Breast epithelium (tissue), 4 donors: ENCODE results near the gene PKIG. TPM values are rescaled to one million over a fixed set of nuclear protein-coding genes. Genes with fewer than 3 reads are reported as not detected.

Source experiments
- DNase-seq, 2 donors: peaks; one replicate each; pipeline ENCODE4 v3.0.0-alpha.2; 2019; ENCODE audit warnings: low spot score in 2 of 2
- H3K27ac ChIP-seq, 2 donors: fragments of 200-600 bp; sonication (generic) in 1 of 2; one replicate each; pipeline ENCODE4 v1.5.1; 2016 to 2019; ENCODE audit warnings: mild to moderate bottlenecking in 1 of 2
- H3K27me3 ChIP-seq, 2 donors: fragments of 200-600 bp; sonication (generic) in 1 of 2; one replicate each; pipeline versions ENCODE4 v1.5.1 to v1.6.0; 2017 to 2019; ENCODE audit warnings: control low read depth in 1 of 2, mild to moderate bottlenecking in 1 of 2
- H3K36me3 ChIP-seq: fragments of 200-600 bp; one replicate; pipeline ENCODE4 v1.5.1; 2019
- H3K4me1 ChIP-seq, 2 donors: fragments of 200-600 bp; sonication (generic); one replicate each; pipeline ENCODE4 v1.5.1; 2016 to 2019; ENCODE audit warnings: control low read depth in 1 of 2
- H3K4me3 ChIP-seq, 3 donors: fragments of 200-600 bp; sonication (generic); 1 replicate in 2 of 3; 2 replicates in 1 of 3; pipeline ENCODE4 v1.5.1; 2016 to 2019; ENCODE audit warnings: mild to moderate bottlenecking in 3 of 3, moderate library complexity in 2 of 3
- H3K9me3 ChIP-seq, 2 donors: fragments of 200-600 bp; sonication (generic) in 1 of 2; one replicate each; pipeline ENCODE4 v1.5.1; 2016 to 2019; ENCODE audit warnings: control low read depth in 1 of 2
- CTCF ChIP-seq, 3 donors: fragments of 450-650 bp; IDR thresholded peaks; one replicate each; pipeline ENCODE4 v1.5.1; 2016 to 2017; ENCODE audit warnings: antibody characterized with exemption in 3 of 3, mild to moderate bottlenecking in 3 of 3, moderate library complexity in 3 of 3
- POLR2A ChIP-seq: fragments of 450-650 bp; IDR thresholded peaks from one replicate; pipeline ENCODE4 v1.6.1; 2016; ENCODE audit warnings: antibody characterized with exemption, mild to moderate bottlenecking, moderate library complexity
- POLR2AphosphoS5 ChIP-seq, 3 donors: sonication (generic); formaldehyde crosslinking; IDR thresholded peaks; one replicate each; pipeline ENCODE4 v1.6.1; 2017; ENCODE audit warnings: antibody characterized with exemption in 3 of 3
- intact Hi-C: fragments of 100-400 bp; cut with DNase I; formaldehyde crosslinking; loops from one replicate; pipeline ENCODE4 v1.15.1; 2023; ENCODE audit warnings: low total_unique reads
- total RNA-seq, 3 donors: library from RNA; depleted of rRNA; stranded (reverse); fragments of >200 nt; gene quantifications; one replicate each; pipeline ENCODE4 v1.1.0, GENCODE V29; 2016

Gene PKIG
- total RNA-seq, 3 donors from 2014 or later, result 59.9 to 102 (median 99.1) TPM

GRCh38 chr20:44656448-44656847 lies 74.1 kb downstream of the PKIG start:
- Histone ChIP-seq H3K4me1 (no peaks in the 10 kb centered on the region), H3K27ac (no peak overlapping the region), H3K4me3 (no peak overlapping the region), H3K36me3 (no peaks in the 10 kb centered on the region), H3K9me3 (no peaks in the 10 kb centered on the region), H3K27me3 (no peaks in the 10 kb centered on the region)
- intact Hi-C loops, result no loop called here
- TF ChIP-seq POLR2A, result no peak
- no peak for TF ChIP-seq CTCF (IDR thresholded peaks at IDR 0.05)
- TF ChIP-seq POLR2AphosphoS5 (IDR thresholded peaks at IDR 0.05), result no peak
- no peak for DNase-seq

DNA sequence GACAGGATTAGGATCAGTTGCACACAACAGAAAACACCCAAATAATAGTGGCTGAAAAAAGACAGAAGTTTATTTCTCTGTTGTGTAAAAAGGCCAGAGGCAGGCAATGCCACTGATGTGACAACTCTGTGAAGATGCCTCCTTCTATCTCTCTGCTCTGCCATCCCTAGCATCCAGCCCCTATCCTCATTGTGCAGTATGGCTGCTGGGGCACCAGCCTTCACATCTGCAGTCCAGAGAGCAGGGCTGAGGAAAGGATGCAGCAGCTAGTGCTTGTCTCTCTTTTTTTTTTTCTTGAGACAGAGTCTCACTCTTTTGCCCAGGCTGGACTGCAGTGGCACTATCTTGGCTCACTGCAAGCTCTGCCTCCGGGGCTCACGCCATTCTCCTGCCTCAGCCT lies 75.5 kb downstream of the PKIG start:
- Histone ChIP-seq H3K4me3 (no peak overlapping the region), H3K27me3 (no peaks in the 10 kb centered on the region), H3K9me3 (no peaks in the 10 kb centered on the region), H3K4me1 (no peaks in the 10 kb centered on the region), H3K36me3 (no peaks in the 10 kb centered on the region), H3K27ac (no peak overlapping the region)
- DNase-seq, result no peak
- TF ChIP-seq CTCF (IDR thresholded peaks at IDR 0.05) (no peak), POLR2A (no peak), POLR2AphosphoS5 (IDR thresholded peaks at IDR 0.05) (no peak)
- intact Hi-C loops, result no loop called here

DNA sequence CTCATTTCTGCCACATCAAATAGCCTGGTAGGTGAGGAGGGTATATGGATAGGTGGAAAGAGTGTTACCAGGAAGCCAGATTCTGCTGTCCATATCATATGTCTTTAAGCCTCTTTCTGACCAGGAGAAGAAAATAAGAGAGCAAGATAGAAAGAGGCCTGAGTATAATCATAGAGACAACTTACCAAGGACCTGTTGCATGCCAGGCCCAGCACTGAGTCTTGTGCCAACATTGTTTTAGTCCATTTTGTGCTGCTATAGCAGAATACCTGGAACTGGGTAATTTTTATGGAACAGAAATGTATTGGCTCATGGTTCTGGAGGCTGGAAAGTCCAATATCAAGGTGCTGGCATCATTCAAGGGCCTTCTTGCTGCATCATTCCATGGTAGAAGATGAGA lies 76.4 kb downstream of the PKIG start:
- Histone ChIP-seq H3K9me3 (no peaks in the 10 kb centered on the region), H3K4me3 (no peak overlapping the region), H3K27me3 (no peaks in the 10 kb centered on the region), H3K27ac (no peak overlapping the region), H3K36me3 (no peaks in the 10 kb centered on the region), H3K4me1 (no peaks in the 10 kb centered on the region)
- DNase-seq, result no peak
- intact Hi-C loops, result no loop called here
- no peak for TF ChIP-seq POLR2AphosphoS5 (IDR thresholded peaks at IDR 0.05)
- TF ChIP-seq CTCF (IDR thresholded peaks at IDR 0.05), result no peak
- no peak for TF ChIP-seq POLR2A

GRCh38 chr20:44659931-44660330 lies 77.6 kb downstream of the PKIG start:
- TF ChIP-seq POLR2AphosphoS5 (IDR thresholded peaks at IDR 0.05) (no peak), CTCF (IDR thresholded peaks at IDR 0.05) (no peak), POLR2A (no peak)
- no peaks in the 10 kb centered on the region for H3K4me1 ChIP-seq
- H3K27me3 ChIP-seq, result no peaks in the 10 kb centered on the region
- no peaks in the 10 kb centered on the region for H3K9me3 ChIP-seq
- no peak for DNase-seq
- intact Hi-C loops, result no loop called here
- no peak overlapping the region for H3K4me3 ChIP-seq
- H3K27ac ChIP-seq, result no peak overlapping the region
- H3K36me3 ChIP-seq, result no peaks in the 10 kb centered on the region

- Histone ChIP-seq H3K27me3 (no peaks in the 10 kb centered on the region), H3K36me3 (no peaks in the 10 kb centered on the region), H3K9me3 (no peaks in the 10 kb centered on the region), H3K4me3 (no peak overlapping the region), H3K27ac (no peak overlapping the region), H3K4me1 (no peaks in the 10 kb centered on the region)
- no peak for TF ChIP-seq POLR2AphosphoS5 (IDR thresholded peaks at IDR 0.05)
- TF ChIP-seq POLR2A, result no peak
- TF ChIP-seq CTCF (IDR thresholded peaks at IDR 0.05), result no peak
- DNase-seq, result no peak
- intact Hi-C loops, result no loop called here
These were observed 78.2 kb downstream of the PKIG start for GRCh38 chr20:44660581-44660980.
